ENCODE results near the gene GMDS.

The GMDS gene

DNA sequence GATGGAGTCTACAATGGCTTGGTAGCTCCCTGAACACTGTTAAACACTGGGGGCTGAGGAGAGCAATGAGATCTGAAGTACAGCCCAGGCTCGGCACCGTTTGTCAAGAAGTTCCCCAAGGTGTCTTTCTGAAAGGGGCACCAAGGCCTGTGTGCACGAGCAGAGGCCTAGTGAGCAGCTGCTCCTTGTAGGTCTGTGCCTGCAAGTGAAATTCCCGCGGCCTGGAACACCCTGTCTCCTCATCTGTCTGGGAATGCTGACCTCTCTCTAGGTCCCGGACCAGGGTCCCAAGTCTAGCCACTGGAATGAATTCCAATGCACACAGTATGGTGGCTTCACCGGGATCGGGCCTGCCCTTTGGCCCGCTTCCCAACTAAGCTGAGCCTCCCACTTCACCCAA lies 500.9 kb downstream of the GMDS start:
- no peak for DNase-seq

DNA sequence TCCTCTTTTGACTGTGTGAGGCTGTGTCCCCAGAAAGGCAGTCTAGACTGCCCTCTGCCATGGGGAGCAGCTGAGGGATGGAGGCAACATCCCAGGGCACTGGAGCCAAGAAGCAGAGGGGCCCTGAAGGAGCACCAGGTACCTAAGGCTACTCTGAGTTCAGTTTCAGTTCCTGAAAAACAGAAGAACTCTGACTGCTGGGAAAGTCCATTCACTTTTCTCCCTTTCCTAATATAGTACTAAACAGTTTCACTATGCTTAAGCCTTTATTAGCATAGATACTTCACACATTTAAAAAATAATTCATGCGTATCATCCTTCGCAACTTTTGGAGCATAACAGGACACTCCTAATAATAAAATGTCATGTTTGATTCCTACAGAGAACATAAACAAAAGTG lies 505.7 kb downstream of the GMDS start:
- DNase-seq, result no peak
- H3K9me3 ChIP-seq, result no peaks in the 10 kb centered on the region
- H3K4me1 ChIP-seq, result peaks cover 0 to 4% (median 1%) of the 10 kb centered on the region in 4 donors
- no peak overlapping the region for H3K27ac ChIP-seq
- TF ChIP-seq, protein P1, sequence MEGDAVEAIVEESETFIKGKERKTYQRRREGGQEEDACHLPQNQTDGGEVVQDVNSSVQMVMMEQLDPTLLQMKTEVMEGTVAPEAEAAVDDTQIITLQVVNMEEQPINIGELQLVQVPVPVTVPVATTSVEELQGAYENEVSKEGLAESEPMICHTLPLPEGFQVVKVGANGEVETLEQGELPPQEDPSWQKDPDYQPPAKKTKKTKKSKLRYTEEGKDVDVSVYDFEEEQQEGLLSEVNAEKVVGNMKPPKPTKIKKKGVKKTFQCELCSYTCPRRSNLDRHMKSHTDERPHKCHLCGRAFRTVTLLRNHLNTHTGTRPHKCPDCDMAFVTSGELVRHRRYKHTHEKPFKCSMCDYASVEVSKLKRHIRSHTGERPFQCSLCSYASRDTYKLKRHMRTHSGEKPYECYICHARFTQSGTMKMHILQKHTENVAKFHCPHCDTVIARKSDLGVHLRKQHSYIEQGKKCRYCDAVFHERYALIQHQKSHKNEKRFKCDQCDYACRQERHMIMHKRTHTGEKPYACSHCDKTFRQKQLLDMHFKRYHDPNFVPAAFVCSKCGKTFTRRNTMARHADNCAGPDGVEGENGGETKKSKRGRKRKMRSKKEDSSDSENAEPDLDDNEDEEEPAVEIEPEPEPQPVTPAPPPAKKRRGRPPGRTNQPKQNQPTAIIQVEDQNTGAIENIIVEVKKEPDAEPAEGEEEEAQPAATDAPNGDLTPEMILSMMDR (IDR thresholded peaks at IDR 0.05), result no peak
- intact Hi-C loops (cut with DNase I; ENCODE audit: low total_unique reads), result no loop called here
- no peak overlapping the region for H3K4me3 ChIP-seq
- no peaks in the 10 kb centered on the region for H3K36me3 ChIP-seq
- no peaks in the 10 kb centered on the region for H3K27me3 ChIP-seq

More for the DNA sequence above, 500.9 kb downstream of the GMDS start:
- no peak overlapping the region for H3K4me3 ChIP-seq
- no peaks in the 10 kb centered on the region for H3K9me3 ChIP-seq
- H3K4me1 ChIP-seq, result peaks cover 0 to 33% (median 3%) of the 10 kb centered on the region in 4 donors
- no peaks in the 10 kb centered on the region for H3K27me3 ChIP-seq
- H3K36me3 ChIP-seq, result no peaks in the 10 kb centered on the region
- H3K27ac ChIP-seq, result peak overlapping the region; percentile 72 to 78
- intact Hi-C loops (cut with DNase I; ENCODE audit: low total_unique reads), result no loop called here
- TF ChIP-seq, protein P1 (IDR thresholded peaks at IDR 0.05), result no peak

DNA sequence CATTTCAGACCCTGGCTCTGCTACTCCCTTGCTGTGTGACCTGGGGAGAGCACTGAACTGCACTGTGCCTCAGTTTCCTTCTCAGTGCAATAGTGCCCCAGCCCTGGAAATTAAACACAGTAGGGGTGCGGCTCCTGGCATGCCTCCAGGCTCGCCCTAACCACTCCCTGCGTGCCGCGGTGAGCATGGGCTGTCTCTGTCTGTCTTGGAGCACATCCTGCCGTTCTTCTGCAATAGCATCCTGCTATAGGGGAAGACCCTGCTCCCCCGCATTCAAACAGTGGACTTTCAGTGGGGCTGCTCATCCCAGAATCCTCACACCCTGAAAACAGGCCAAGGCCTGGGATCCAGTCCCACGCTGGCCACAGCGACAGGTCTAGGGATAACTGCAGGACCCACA lies 506.2 kb downstream of the GMDS start:
- DNase-seq, result no peak
- TF ChIP-seq, protein P1 (IDR thresholded peaks at IDR 0.05), result no peak
- no peak overlapping the region for H3K27ac ChIP-seq
- no peaks in the 10 kb centered on the region for H3K27me3 ChIP-seq
- H3K4me1 ChIP-seq, result no peaks in the 10 kb centered on the region
- H3K9me3 ChIP-seq, result no peaks in the 10 kb centered on the region
- intact Hi-C loops (cut with DNase I; ENCODE audit: low total_unique reads), result no loop called here
- no peak overlapping the region for H3K4me3 ChIP-seq
- no peaks in the 10 kb centered on the region for H3K36me3 ChIP-seq

DNA sequence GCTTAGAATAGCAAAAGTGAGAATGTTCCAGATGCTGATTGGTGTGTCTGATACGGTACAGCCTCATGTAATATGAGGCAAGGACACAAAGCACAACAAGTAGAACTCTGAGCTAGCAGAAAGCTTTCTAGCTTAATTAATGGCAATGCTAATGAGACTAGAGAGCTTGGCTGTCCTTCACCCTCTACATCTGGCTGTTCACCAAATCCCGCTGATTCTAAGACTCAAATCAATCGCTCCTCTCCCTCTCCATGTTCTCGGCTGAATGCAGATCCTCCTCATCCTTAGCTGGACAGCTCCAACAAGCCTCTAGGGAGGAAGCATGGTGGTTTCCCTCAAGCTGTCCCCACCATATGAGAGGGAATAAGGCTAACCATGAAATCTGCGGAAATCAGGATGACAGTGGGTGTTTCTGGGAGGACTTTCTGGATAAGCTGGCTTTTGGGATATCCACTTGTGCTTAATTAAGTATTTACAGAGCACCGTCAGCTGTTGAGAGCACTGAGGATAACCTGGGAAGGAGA lies 506.8 kb downstream of the GMDS start:
- DNase-seq, result no peak
- Histone ChIP-seq H3K36me3 (no peaks in the 10 kb centered on the region), H3K27ac (no peak overlapping the region), H3K4me1 (no peaks in the 10 kb centered on the region), H3K9me3 (no peaks in the 10 kb centered on the region), H3K4me3 (no peak overlapping the region), H3K27me3 (no peaks in the 10 kb centered on the region)
- intact Hi-C loops (cut with DNase I; ENCODE audit: low total_unique reads), result no loop called here
- TF ChIP-seq, protein P1 (IDR thresholded peaks at IDR 0.05), result no peak

DNA sequence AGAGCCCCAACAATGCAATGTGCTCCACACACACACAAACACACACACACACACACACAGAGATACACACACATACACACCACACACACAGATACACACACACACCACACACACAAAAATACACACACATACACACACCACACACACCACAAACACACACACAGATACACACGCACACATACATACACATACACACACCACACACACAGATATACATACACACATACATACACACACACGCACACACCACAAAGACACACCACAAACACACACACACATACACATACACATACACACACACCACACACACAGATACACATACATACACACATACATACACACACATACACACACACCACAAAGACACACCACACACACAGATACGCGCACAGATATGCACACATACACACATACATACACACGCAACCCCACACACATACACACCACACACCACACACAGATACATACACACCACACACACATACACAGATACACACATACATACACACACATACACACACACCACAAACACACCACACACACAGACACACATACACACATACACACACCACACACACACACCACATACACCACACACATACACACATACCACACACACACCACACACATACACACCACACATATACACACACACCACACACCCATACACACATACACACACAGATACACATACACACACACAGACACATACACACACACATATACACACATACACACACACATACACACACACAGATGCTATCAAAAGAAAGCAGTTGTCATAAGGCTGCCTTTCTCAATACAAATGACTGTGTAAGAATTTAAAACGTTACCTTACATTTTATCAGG lies 507.7 kb downstream of the GMDS start:
- H3K27ac ChIP-seq, result no peak overlapping the region
- DNase-seq, result no peak
- no peaks in the 10 kb centered on the region for H3K4me1 ChIP-seq
- H3K27me3 ChIP-seq, result no peaks in the 10 kb centered on the region
- no peaks in the 10 kb centered on the region for H3K9me3 ChIP-seq
- no peaks in the 10 kb centered on the region for H3K36me3 ChIP-seq
- intact Hi-C loops (cut with DNase I; ENCODE audit: low total_unique reads), result no loop called here
- H3K4me3 ChIP-seq, result no peak overlapping the region
- TF ChIP-seq, protein P1 (IDR thresholded peaks at IDR 0.05), result no peak

Data from tibial artery (tissue), 4 donors.